HG03280 (cell line): ENCODE results near the gene SMARCAD1.
"Not testable (repeated sequence)": the region's sequence is repeated elsewhere in the genome, so short reads cannot be mapped to it uniquely, and the experiment has no call there.

Experiments used
- ATAC-seq: cut with Tn5 transposase; IDR thresholded peaks from one replicate; pipeline ENCODE4 v1.9.1; 2021; ENCODE audit warnings: mild to moderate bottlenecking, moderate library complexity; ENCODE audit not compliant: unreplicated experiment

Gene SMARCAD1

DNA sequence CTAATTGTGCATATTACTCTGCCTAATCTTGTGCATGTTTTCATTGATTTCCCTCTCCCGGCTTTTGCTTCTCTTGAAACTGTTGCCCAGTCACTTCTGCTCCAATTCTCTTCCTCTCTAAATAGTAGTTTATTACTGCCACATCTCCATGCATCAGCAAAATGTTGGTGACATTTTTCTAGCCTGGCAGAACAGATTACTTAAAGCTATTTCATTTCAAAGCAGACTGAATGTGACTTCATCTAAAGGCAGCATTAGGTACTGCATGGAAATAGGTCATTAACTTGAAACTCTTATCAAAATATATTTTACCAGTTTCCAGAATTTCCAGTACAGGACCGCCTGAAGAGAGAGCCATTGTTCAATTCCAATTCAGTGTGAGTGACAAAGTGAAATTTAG lies 82.6 kb downstream of the SMARCAD1 start:
- ATAC-seq: no peak

DNA sequence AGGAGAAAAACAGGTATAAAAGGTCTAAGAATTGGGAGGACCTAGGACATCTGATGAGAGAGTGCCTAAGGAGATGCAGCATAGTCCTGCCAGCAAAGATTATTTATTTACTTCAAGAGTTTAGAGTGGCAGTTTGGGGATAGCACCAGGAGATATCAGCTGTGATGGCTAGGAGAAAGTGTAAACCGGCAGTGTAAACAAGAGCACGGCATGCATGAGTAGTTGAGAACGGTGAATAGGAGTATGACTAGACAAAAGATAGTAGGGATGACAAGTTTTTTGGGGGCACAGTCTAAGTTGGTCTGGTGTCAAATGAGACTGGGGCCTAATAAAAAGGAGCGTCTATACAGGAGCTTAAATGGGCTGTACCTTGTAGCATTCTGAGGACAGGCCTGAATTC lies 86.3 kb downstream of the SMARCAD1 start:
- ATAC-seq: not testable (repeated sequence)

DNA sequence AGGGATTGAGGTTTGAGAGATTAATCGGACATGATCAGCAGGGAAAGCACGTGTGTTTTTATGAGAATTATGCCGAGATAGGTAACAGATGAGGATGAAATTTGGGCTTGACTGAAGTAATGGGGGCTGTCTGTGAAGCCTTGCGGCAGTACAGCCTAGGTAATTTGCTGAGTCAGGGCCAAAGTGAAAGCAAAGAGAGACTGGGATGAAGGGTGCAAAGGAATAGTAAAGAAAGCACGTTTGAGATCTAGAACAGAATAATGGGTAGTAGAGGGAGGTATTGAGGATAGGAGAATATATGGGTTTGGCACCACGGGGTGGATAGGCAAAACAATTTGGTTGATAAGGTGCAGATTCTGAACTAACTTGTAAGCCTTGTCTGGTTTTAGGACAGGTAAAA lies 87.8 kb downstream of the SMARCAD1 start:
- ATAC-seq: not testable (repeated sequence)

- ATAC-seq: no peak
These were observed 91.1 kb downstream of the SMARCAD1 start for GRCh38 chr4:94298725-94299252.

DNA sequence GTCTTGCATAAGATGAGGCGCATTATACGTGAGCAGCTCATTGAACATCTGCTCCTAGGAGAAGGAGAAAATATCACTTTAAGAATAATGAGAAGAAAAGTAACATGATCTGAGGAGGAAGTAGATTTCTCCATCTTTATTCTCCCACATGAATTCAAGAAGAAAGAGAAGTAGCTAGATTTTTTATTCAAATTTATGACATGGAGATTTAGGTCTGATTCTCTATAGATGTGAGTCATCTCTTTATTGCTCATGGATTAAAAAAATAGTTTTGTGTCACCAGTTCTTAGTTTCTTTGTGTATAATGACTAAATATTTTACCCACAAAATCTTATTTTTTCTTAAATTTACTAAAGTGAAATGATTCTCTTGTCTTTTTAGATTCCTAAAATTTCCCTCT lies 94.5 kb downstream of the SMARCAD1 start:
- no peak for ATAC-seq

DNA sequence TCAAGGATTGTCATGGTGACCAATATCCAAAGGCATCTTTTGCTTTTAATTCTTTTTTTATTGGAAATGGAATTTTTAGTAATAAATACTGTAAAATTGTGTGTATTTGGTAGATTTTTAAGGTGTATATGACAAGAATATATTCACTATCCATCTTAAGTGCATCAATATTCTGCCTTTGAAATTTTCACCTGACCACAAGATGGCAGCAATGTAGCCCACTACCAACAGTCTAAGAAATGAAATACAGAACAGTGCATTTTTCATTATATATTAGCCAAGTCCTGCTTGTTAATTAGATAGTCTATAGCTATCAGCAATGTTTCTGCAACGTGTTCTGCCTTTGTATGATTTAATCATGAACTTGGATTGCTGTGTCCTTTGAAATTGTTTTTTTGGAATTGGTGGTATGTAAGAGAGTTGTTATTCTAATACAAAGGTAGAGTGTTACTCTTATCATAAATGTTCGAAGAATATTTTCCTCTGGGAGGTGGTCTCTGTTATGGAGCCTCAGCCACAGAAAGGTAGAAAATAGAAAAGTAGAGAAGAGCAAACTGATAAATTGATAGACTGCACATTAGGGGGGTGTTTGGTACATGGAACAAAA lies 96.8 kb downstream of the SMARCAD1 start:
- ATAC-seq: peak; percentile 62

- ATAC-seq: no peak
These were observed 98.0 kb downstream of the SMARCAD1 start for GRCh38 chr4:94305466-94306225.

DNA sequence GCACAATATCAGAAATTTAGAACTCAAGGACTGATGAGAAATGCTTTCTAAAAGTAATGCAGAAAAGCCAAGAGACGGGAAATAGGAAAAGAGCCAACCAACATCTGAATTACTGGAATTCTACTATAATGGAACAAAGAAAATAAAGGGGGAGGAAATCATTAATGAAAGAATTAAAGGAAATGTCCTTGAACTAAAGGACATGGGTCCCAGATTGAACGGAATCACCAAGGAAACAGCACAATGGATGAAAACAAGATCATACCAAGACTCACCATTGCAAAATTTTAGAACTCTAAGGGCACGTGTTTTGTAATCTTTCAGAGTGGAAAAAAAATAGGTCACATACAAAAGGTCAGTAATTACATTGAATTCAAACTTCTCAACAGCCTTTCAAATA lies 99.0 kb downstream of the SMARCAD1 start:
- no peak for ATAC-seq

DNA sequence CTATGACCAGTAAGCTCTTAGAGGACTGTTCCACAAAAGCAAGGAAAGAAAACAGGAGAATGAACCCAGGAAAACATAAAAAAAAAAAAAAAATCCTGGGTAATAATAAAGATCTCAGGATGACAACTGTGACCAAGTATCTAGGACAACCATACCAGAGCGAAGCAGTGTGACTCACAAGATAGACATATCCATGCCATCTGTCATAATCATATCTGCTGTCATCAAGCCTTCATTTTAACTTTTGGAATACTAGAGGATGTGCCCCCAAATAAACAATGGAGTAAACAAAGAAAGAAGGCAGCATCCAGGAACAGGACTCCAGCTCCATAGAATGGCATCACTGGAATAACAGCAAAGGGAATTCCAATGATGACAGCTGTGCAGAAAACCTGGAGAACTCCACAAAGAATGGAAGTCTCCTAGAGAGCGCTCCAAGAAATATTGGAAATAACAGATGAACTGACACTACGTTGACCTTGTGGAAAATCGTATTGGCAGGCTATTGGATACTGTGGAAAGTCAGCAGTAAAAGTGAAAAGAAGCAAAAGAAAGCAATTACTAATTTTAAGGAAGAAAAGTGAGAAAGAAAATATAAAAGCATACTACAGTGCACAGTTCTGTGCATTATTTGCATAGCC lies 99.7 kb downstream of the SMARCAD1 start:
- ATAC-seq: no peak

DNA sequence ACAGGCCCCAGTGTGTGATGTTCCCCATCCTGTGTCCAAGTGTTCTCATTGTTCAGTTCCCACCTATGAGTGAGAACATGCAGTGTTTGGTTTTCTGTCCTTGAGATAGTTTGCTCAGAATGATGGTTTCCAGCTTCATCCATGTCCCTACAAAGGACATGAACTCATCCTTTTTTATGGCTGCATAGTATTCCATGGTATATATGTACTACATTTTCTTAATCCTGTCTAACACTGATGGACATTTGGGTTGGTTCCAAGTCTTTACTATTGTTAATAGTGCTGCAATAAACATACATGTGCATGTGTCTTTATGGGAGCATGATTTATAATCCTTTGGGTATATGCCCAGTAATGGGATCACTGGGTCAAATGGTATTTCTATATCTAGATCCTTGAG lies 112.3 kb downstream of the SMARCAD1 start:
- ATAC-seq: not testable (repeated sequence)

- ATAC-seq: no peak
These were observed 118.2 kb downstream of the SMARCAD1 start for GRCh38 chr4:94325835-94326234.

DNA sequence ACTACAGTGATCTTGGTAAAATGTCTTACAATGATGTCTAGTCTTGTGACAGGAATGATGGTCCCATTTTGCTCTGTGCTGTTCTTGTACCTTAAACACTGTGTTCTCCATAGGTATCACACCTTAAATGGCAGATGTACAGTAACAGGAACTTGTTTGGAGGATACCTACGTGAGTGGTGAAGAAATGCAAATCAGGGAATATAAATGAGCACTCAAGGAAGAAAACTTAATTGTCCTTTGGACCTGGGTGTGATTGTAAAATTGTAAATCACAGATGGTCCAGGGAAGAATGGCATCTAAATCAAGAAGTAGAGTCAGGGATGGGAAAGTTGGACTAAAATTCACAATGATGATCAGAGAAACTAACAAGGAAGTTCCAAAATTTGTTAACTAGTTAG lies 122.3 kb downstream of the SMARCAD1 start:
- no peak for ATAC-seq

DNA sequence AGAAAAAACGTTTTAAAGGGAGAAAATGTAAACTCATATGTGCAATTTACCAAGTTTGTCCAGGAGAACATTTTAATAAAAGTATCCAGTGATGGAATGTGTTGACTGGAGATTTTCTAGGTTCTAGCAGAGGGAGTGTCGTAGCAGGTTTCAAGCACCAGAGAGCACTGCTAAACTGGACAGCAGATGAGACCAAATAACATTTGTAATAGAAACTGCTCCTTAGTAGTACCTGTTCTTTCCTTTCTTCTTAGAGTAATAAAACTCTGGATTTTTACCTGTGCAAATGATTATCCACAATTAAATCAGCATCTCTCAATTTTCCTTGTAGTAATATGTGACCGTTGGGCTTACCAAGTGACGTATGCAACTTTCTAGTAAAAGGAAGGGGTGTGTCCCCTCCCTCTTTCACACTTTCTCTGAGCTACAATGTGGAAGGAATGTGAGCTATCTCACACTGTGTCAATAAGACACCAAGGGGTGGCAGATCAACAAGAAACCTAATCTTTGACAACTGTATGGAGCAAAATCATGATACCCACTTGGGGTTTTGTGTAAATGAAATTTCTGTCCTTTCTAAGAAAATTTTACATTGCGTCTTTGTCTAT lies 125.4 kb downstream of the SMARCAD1 start:
- no peak for ATAC-seq

DNA sequence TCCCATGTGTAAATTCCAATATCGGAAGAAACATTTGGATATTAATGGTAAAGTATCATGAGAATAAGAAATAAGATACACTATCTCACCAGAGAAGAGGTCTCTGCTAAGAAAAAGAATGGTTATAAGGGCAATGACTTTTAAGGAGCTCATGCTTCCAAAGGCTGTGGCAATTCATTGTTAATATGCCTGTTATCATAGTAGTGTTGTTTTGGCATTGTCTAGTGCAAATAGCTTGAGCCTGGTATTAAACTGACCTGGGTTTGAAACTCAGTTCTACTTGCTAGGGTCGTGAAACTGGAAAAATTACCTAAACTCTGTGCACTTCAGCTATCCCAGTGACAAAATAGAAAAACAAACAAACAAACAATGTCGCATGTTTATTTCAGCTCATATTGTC lies 126.2 kb downstream of the SMARCAD1 start:
- ATAC-seq: no peak

- no peak for ATAC-seq
These were observed 126.8 kb downstream of the SMARCAD1 start for GRCh38 chr4:94334476-94334875.

GRCh38 chr4:94334962-94335361 lies 127.3 kb downstream of the SMARCAD1 start:
- ATAC-seq: no peak

DNA sequence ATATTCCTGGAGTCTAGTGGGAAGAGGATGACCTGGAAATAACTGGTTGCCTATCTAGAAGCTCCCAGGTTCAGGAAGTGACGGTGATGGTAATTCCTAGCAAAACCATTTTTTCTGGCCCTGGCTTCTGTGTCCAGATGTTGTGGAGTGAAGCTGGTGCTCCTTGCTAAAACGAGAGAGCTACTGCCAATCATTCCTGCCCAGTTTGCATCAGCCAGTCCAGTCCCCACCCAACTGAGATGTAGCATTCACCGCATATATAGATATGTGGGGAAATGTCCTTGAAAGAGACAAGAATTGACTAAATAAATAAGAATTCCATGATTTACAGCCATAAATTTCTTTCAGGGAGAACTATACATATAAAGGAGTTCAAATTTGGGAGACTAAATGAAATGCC lies 128.6 kb downstream of the SMARCAD1 start:
- no peak for ATAC-seq

DNA sequence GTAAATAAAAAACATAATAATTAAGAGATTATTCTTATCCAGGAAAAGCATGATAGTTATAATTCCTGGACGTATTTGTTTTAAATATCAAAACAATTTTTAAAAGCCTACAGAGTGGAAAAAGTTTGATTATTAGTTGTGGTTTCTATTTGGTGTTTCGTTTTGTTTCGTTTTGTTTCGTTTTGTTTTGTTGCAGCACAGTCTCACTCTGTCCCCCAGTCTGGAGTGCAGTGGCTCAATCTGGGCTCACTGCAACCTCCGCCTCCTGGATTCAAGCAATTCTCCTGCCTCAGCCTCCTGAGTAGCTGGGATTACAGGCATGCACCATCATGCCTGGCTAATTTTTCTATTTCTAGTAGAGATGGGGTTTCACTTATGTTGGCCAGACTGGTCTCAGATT lies 129.1 kb downstream of the SMARCAD1 start:
- ATAC-seq: not testable (repeated sequence)

GRCh38 chr4:94338681-94339351 lies 131.2 kb downstream of the SMARCAD1 start:
- peak; percentile 64 for ATAC-seq

- ATAC-seq: no peak
These were observed 132.1 kb downstream of the SMARCAD1 start for GRCh38 chr4:94339779-94340178.
